K562 treated with DMSO at 1 percent for 12 hours (cell line): ENCODE measurements around the gene LRP5. TPM values are rescaled to one million over a fixed set of nuclear protein-coding genes. Genes with fewer than 3 reads are reported as not detected.

Experiments used
- total RNA-seq: library from RNA; unstranded; fragments of 300-600 nt; gene quantifications from 2 replicates; pipeline ENCODE4 v1.2.3, GENCODE V29; 2022; ENCODE audit not compliant: insufficient read depth

Gene LRP5
- total RNA-seq = 28.7 and 35.8 TPM in 2 replicates

GRCh38 chr11:68312117-68312779 is at the start of gene LRP5:
LRP5 (plus strand) TSS chr11:68312591; CDS start chr11:68312715, 124 bp downstream.

DNA sequence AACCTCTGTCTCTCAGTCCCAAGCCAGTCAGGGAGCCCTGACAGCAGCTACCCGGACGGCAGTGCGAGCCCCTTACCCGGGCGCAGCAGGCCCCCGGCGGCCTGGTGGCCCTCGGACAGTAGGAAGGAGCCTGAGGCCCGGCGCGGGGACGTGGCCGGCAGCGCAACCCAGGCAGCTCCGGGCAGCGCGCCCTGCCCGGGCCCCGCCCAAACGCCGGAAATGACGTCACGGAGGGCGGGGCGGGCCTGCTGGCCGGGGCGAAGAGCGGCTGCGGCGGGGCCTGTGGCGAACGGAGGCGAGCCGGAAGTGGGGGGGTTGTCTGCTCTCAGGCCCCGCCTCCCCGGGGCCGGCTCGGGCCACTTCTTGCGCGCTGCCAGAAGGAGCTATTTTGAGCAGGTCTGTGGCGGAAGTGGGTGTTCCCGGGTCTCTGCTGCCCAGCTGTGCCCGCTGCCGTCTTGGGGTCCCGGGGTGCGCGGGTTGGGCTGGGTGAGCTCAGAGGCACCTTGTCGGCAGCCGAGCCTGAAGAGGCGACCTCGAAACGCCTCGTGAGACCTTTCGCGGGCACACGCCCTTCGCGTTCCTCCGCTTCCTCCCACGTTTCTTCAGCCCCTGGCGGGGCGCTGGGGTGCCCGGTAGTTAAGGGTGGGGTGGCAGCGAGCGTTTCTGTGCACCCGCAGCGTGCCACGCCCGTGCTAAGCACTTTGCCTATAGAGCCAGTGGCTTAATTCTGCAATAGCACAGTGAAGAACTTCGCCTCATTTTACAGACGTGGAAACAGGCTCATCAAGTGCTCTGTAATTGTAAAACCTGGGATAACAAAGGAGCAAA is 40.4 kb upstream of the LRP5 start, which contains the start of gene C11orf24:
Gene C11orf24 (minus strand): TSS at position 193 of the 828 bp plus-strand sequence. CDS start 8,206 bp downstream, outside the sequence.

GRCh38 chr11:68460741-68461574 is 148.6 kb downstream of the LRP5 start, which contains the start of gene PPP6R3:
PPP6R3 (plus strand) TSS chr11:68460752; CDS start chr11:68537665, 76,913 bp downstream.

Other genes starting within 250 kb of the LRP5 start
- 27.1 and 48.4 TPM in 2 replicates for gene CHKA, start 191.2 kb upstream of the LRP5 start, total RNA-seq
- 6.7 and 15.8 TPM in 2 replicates for gene KMT5B, start 99.3 kb upstream of the LRP5 start, total RNA-seq
- gene C11orf24, start 40.6 kb upstream of the LRP5 start, total RNA-seq = 50.9 and 70.4 TPM in 2 replicates
- gene PPP6R3, start 148.2 kb downstream of the LRP5 start, total RNA-seq = 21.5 and 69.7 TPM in 2 replicates